ENCODE measurements around the gene BROX.

GRCh38 chr1:222777463-222777862, 65.1 kb downstream of the BROX start:
- TF ChIP-seq CTCF (optimal IDR thresholded peaks at IDR 0.05 in 1 of 3, IDR thresholded peaks at IDR 0.05 in 1 of 3, conservative IDR thresholded peaks at IDR 0.05 in 1 of 3; ENCODE audit: extremely low read depth in 1 of 3, insufficient read depth in 2 of 3, low read length in 3 of 3), result no peak
- TF ChIP-seq EZH2 (IDR thresholded peaks at IDR 0.05; ENCODE audit: low read length), result no peak

Measured in keratinocyte (primary cell).